Measurements from ENCODE around the gene PTP4A1. TPM values are rescaled to one million over a fixed set of nuclear protein-coding genes. Genes with fewer than 3 reads are reported as not detected.

PTP4A1 gene
- total RNA-seq, 1 experiment from 2014 or later: 123 TPM

DNA sequence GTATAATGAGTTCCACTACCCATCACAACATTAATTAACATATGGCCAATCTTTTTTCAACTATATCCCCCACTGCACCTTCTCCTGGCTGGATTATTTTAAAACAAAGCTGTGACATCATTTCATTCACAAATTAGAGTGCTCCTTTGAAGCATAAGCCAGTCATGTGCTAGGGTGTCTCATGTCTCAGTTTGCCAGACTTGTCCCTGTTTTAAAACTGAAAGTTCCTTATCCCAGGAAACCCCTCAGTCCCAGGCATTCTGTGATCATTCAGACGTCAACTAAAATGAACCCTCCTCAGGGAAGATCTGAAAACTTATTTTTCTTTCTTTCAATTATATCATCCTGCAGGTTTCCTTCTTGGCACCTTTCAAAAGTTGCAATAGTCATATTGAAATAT, 29.3 kb upstream of the PTP4A1 start:
- Histone ChIP-seq H3K4me3 (replicated peaks in 1 of 2; ENCODE audit: low read depth in 1 of 2, low read length in 2 of 2) (no peak overlapping the region), H3K27ac (ENCODE audit: low read depth, low read length) (no peak overlapping the region), H3K9me2 (ENCODE audit: insufficient read depth) (no peaks in the 10 kb centered on the region), H4K20me1 (ENCODE audit: insufficient read depth) (no peaks in the 10 kb centered on the region), H3K9me3 (ENCODE audit: control insufficient read depth in 1 of 2, insufficient read depth in 1 of 2, low read depth in 1 of 2, low read length in 2 of 2) (no peaks in the 10 kb centered on the region), H3K27me3 (ENCODE audit: insufficient read depth, low read length) (no peaks in the 10 kb centered on the region), H3K4me2 (ENCODE audit: low read length) (no peak overlapping the region), H3K4me1 (ENCODE audit: control insufficient read depth in 1 of 2, insufficient read depth in 2 of 2, low read length in 2 of 2) (peaks cover 0 to 5% of the 10 kb centered on the region in 2 experiments; a peak in 1 of 4 replicates), H2AFZ (ENCODE audit: low read depth, low read length, poor library complexity, severe bottlenecking) (no peak overlapping the region), H3K36me3 (ENCODE audit: control insufficient read depth in 1 of 2, insufficient read depth in 2 of 2, low read length in 2 of 2) (no peaks in the 10 kb centered on the region), H3K79me2 (ENCODE audit: insufficient read depth, low read length) (no peaks in the 10 kb centered on the region), H3K9ac (ENCODE audit: low read length) (no peak overlapping the region)
- intact Hi-C loops (cut with micrococcal nuclease): no loop called here
- no TSS peak for BruUV-seq (replicated peaks)
- RAD21 ChIA-PET (ENCODE audit: low non-redundant PET in 1 of 2, low total read pairs in 2 of 2, uncharacterized antibody in 2 of 2, unreplicated experiment in 2 of 2): no interaction called here
- ATAC-seq (no peak), DNase-seq (ENCODE audit: low read depth, low spot score) (no peak)
- POLR2A ChIA-PET: no interaction called here
- TF ChIP-seq ATF3 (IDR thresholded peaks at IDR 0.05): no peak
- no peak for TF ChIP-seq SRF (IDR thresholded peaks at IDR 0.05; ENCODE audit: low read depth)
- TF ChIP-seq MAX (IDR thresholded peaks at IDR 0.05): no peak
- TF ChIP-seq EZH2phosphoT487 (IDR thresholded peaks at IDR 0.05; ENCODE audit: borderline replicate concordance): no peak
- TF ChIP-seq CBX3 (IDR thresholded peaks at IDR 0.05; ENCODE audit: low read depth): no peak
- no peak for TF ChIP-seq POLR2AphosphoS5 (IDR thresholded peaks at IDR 0.05; ENCODE audit: low read depth, low read length)
- no peak for TF ChIP-seq CEBPB (IDR thresholded peaks at IDR 0.05; ENCODE audit: low read depth)
- no peak for TF ChIP-seq FOSL1 (IDR thresholded peaks at IDR 0.05; ENCODE audit: low read depth)
- TF ChIP-seq RAD21 (IDR thresholded peaks at IDR 0.05; ENCODE audit: low read depth): no peak
- TF ChIP-seq, protein P1, sequence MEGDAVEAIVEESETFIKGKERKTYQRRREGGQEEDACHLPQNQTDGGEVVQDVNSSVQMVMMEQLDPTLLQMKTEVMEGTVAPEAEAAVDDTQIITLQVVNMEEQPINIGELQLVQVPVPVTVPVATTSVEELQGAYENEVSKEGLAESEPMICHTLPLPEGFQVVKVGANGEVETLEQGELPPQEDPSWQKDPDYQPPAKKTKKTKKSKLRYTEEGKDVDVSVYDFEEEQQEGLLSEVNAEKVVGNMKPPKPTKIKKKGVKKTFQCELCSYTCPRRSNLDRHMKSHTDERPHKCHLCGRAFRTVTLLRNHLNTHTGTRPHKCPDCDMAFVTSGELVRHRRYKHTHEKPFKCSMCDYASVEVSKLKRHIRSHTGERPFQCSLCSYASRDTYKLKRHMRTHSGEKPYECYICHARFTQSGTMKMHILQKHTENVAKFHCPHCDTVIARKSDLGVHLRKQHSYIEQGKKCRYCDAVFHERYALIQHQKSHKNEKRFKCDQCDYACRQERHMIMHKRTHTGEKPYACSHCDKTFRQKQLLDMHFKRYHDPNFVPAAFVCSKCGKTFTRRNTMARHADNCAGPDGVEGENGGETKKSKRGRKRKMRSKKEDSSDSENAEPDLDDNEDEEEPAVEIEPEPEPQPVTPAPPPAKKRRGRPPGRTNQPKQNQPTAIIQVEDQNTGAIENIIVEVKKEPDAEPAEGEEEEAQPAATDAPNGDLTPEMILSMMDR (IDR thresholded peaks at IDR 0.05 in 2 of 3, conservative IDR thresholded peaks at IDR 0.05 in 1 of 3; ENCODE audit: borderline replicate concordance in 1 of 3, insufficient read depth in 1 of 3, low read depth in 2 of 3, low read length in 2 of 3): no peak
- TF ChIP-seq ELF1 (IDR thresholded peaks at IDR 0.05; ENCODE audit: borderline replicate concordance, low read depth): no peak
- CTCF ChIA-PET: no interaction called here
